K562 (cell line): ENCODE measurements around the gene ZNF814. TPM values are rescaled to one million over a fixed set of nuclear protein-coding genes. Genes with fewer than 3 reads are reported as not detected.

Source experiments
- BHLHE40 ChIP-seq: IDR thresholded peaks from 2 replicates; pipeline ENCODE4 v1.6.1; 2011; ENCODE audit warnings: low read length, improper control_type of control experiment
- CBFA2T2 ChIP-seq: fragments of 450-650 bp; conservative IDR thresholded peaks from 2 replicates; pipeline ENCODE4 v1.6.1; 2017; ENCODE audit warnings: mild to moderate bottlenecking
- ESRRA ChIP-seq: fragments of 450-650 bp; IDR thresholded peaks from 2 replicates; pipeline ENCODE4 v1.6.1; 2014; ENCODE audit warnings: low read depth, mild to moderate bottlenecking, moderate library complexity, borderline replicate concordance
- KDM5B ChIP-seq: fragments of 200-600 bp; sonication (generic); IDR thresholded peaks from 2 replicates; pipeline ENCODE4 v1.6.1; 2012; ENCODE audit warnings: low read depth, mild to moderate bottlenecking, moderate library complexity, low read length, control low read depth, inconsistent platforms; ENCODE audit not compliant: insufficient replicate concordance
- KLF6 ChIP-seq: fragments of 250-450 bp; sonication (Bioruptor Pico); IDR thresholded peaks from 2 replicates; pipeline ENCODE4 v1.4.0; 2020; ENCODE audit warnings: mild to moderate bottlenecking, moderate library complexity, borderline replicate concordance
- NFYB ChIP-seq: IDR thresholded peaks from 2 replicates; pipeline ENCODE4 v1.6.1; 2011; ENCODE audit warnings: mild to moderate bottlenecking, moderate library complexity; ENCODE audit not compliant: insufficient read length; ENCODE audit errors: extremely low read depth
- NR2C1 ChIP-seq, 2 experiments: fragments of 450-650 bp; IDR thresholded peaks; 2 replicates each; pipeline ENCODE4 v1.6.1; 2017; ENCODE audit warnings: mild to moderate bottlenecking in 2 of 2, antibody characterized with exemption in 1 of 2, inconsistent platforms in 1 of 2, missing compliant biosample characterization in 1 of 2, missing genetic modification characterization in 1 of 2
- PHF8 ChIP-seq: fragments of 200-600 bp; sonication (generic); IDR thresholded peaks from 2 replicates; pipeline ENCODE4 v1.6.1; 2012; ENCODE audit warnings: mixed run types, mild to moderate bottlenecking, inconsistent platforms, low read length, moderate library complexity, borderline replicate concordance
- POLR3A ChIP-seq: IDR thresholded peaks from 2 replicates; pipeline ENCODE4 v1.6.1; 2011; ENCODE audit warnings: borderline replicate concordance, mild to moderate bottlenecking, moderate library complexity; ENCODE audit not compliant: insufficient read length, insufficient read depth; ENCODE audit errors: extremely low read depth
- SNRNP70 ChIP-seq: fragments of 200-400 bp; formaldehyde crosslinking; optimal IDR thresholded peaks from 2 replicates; pipeline ENCODE3; 2017; ENCODE audit warnings: low read depth, low read length
- TAF1 ChIP-seq: IDR thresholded peaks from 2 replicates; pipeline ENCODE4 v1.6.1; 2011; ENCODE audit warnings: mild to moderate bottlenecking, low read length, moderate library complexity; ENCODE audit not compliant: insufficient read depth, control insufficient read depth, severe bottlenecking; ENCODE audit errors: extremely low read depth
- TAF7 ChIP-seq: fragments of 450-650 bp; IDR thresholded peaks from 2 replicates; pipeline ENCODE4 v1.6.1; 2016; ENCODE audit warnings: missing genetic modification characterization, missing compliant biosample characterization
- ZNF584 ChIP-seq: fragments of 200-800 bp; sonication (Bioruptor generic); IDR thresholded peaks from 2 replicates; pipeline ENCODE4 v1.6.1; 2016; ENCODE audit warnings: low read depth, mild to moderate bottlenecking, missing genetic modification characterization, missing compliant biosample characterization
- polyA plus RNA-seq, 8 experiments: library from polyadenylated mRNA; depleted of rRNA in 4 of 8; stranded (reverse) in 5 of 8; unstranded in 3 of 8; fragments of >200 nt; fragmentation: Nextera tagmentation in 2 of 8; fragmentation: Illumina TruSeq in 1 of 8; extraction: Ambion mirVana in 2 of 8; extraction: Trizol in 1 of 8; gene quantifications; 2 replicates each; pipeline versions ENCODE4 v1.2.1 to v1.2.3, GENCODE V29; 2011 to 2014; ENCODE audit warnings: inconsistent platforms in 1 of 8, missing spikeins in 1 of 8
- total RNA-seq, 7 experiments: library from RNA; depleted of rRNA in 6 of 7; stranded (reverse); fragments of >200 nt in 6 of 7; fragmentation: Illumina TruSeq in 2 of 7; extraction: Trizol in 2 of 7; gene quantifications; 2 replicates each; pipeline versions ENCODE4 v1.2.1 to v1.2.3, GENCODE V29; 2011 to 2021; ENCODE audit warnings: low replicate concordance in 1 of 7
- TF ChIP-seq, protein P1 (sequence below): sonication (generic); formaldehyde crosslinking; IDR thresholded peaks from 2 replicates; pipeline ENCODE4 v1.8.0; 2023; ENCODE audit warnings: mild to moderate bottlenecking, missing genetic modification reagents
- TF ChIP-seq, protein P2 (sequence below): conservative IDR thresholded peaks from 2 replicates; pipeline ENCODE4 v1.6.1; 2011; ENCODE audit warnings: low read depth, mild to moderate bottlenecking, low read length; ENCODE audit not compliant: control insufficient read depth

ZNF814 gene
- total and polyA plus RNA-seq, 9 of the 15 experiments (the other 6 are each of a cell fraction or from before 2014, with no cell fraction given) = 0.42 to 3.5 (median 1.9) TPM

- TF ChIP-seq KDM5B (peak; percentile 81), POLR3A (peak; percentile 71), TAF1 (peak; percentile 56), PHF8 (peak; percentile 91), BHLHE40 (0 out of 2 replicates have a peak, but pooled peaks have one; percentile 32), SNRNP70 (no peak), ZNF584 (CRISPR knock-in tag) (no peak), KLF6 (CRISPR knock-in tag) (no peak), CBFA2T2 (no peak), ESRRA (peak; percentile 55; the same call in 1 of the 2 replicates), TAF7 (tag) (peak; percentile 55; the same call in 1 of the 2 replicates), NFYB (peak; percentile 23), NR2C1 (IDR thresholded peaks at IDR 0.05) (peak; percentile 68), NR2C1 (tag; IDR thresholded peaks at IDR 0.05) (peak; percentile 86)
- TF ChIP-seq, protein P1, sequence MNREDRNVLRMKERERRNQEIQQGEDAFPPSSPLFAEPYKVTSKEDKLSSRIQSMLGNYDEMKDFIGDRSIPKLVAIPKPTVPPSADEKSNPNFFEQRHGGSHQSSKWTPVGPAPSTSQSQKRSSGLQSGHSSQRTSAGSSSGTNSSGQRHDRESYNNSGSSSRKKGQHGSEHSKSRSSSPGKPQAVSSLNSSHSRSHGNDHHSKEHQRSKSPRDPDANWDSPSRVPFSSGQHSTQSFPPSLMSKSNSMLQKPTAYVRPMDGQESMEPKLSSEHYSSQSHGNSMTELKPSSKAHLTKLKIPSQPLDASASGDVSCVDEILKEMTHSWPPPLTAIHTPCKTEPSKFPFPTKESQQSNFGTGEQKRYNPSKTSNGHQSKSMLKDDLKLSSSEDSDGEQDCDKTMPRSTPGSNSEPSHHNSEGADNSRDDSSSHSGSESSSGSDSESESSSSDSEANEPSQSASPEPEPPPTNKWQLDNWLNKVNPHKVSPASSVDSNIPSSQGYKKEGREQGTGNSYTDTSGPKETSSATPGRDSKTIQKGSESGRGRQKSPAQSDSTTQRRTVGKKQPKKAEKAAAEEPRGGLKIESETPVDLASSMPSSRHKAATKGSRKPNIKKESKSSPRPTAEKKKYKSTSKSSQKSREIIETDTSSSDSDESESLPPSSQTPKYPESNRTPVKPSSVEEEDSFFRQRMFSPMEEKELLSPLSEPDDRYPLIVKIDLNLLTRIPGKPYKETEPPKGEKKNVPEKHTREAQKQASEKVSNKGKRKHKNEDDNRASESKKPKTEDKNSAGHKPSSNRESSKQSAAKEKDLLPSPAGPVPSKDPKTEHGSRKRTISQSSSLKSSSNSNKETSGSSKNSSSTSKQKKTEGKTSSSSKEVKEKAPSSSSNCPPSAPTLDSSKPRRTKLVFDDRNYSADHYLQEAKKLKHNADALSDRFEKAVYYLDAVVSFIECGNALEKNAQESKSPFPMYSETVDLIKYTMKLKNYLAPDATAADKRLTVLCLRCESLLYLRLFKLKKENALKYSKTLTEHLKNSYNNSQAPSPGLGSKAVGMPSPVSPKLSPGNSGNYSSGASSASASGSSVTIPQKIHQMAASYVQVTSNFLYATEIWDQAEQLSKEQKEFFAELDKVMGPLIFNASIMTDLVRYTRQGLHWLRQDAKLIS (CRISPR knock-in tag) = peak; percentile 54; the same call in 1 of the 2 replicates
- TF ChIP-seq, protein P2, sequence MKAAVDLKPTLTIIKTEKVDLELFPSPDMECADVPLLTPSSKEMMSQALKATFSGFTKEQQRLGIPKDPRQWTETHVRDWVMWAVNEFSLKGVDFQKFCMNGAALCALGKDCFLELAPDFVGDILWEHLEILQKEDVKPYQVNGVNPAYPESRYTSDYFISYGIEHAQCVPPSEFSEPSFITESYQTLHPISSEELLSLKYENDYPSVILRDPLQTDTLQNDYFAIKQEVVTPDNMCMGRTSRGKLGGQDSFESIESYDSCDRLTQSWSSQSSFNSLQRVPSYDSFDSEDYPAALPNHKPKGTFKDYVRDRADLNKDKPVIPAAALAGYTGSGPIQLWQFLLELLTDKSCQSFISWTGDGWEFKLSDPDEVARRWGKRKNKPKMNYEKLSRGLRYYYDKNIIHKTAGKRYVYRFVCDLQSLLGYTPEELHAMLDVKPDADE = peak; percentile 46; the same call in 1 of the 2 replicates
These were observed 69.2 kb downstream of the ZNF814 start (continued) for GRCh38 chr19:57819475-57820148.
